ENCODE results near the gene ABCG5.

The ABCG5 gene

GRCh38 chr2:43818761-43819160 is 19.9 kb downstream of the ABCG5 start:
- Histone ChIP-seq H3K36me3 (ENCODE audit: control insufficient read depth, insufficient read depth, low read length) (no peaks in the 10 kb centered on the region), H3K9ac (ENCODE audit: low read length) (no peak overlapping the region), H3K4me3 (ENCODE audit: low read length) (no peak overlapping the region), H3K27me3 (ENCODE audit: control insufficient read depth, insufficient read depth, low read length) (no peaks in the 10 kb centered on the region), H3K27ac (ENCODE audit: low read depth, low read length) (no peak overlapping the region), H3K4me1 (ENCODE audit: control insufficient read depth, insufficient read depth, low read length) (no peaks in the 10 kb centered on the region)

- no peak overlapping the region for H3K4me3 ChIP-seq (ENCODE audit: low read length)
- no peaks in the 10 kb centered on the region for H3K27me3 ChIP-seq (ENCODE audit: control insufficient read depth, insufficient read depth, low read length)
- no peak overlapping the region for H3K27ac ChIP-seq (ENCODE audit: low read depth, low read length)
- H3K36me3 ChIP-seq (ENCODE audit: control insufficient read depth, insufficient read depth, low read length) = no peaks in the 10 kb centered on the region
- H3K9ac ChIP-seq (ENCODE audit: low read length) = no peak overlapping the region
- no peaks in the 10 kb centered on the region for H3K4me1 ChIP-seq (ENCODE audit: control insufficient read depth, insufficient read depth, low read length)
Measured at GRCh38 chr2:43814711-43815110, 23.9 kb downstream of the ABCG5 start.

DNA sequence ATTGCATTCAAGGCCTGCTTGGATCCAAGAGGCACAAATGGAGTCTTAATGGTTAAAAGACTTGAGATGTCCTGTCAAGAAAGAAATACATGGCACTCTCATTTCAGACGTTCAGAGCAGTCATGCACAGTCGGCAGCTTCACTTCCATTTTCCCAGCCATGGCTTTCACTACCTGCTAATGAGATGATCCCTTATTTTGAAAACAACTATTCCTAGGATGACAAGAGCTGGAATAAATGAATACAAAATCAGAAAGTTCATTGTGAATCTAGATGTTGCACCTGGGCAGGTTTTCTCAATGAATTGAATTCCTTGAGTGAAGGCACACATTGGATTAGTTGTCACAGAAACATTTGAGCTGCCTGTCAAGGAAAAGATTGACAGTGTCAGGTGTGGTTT is 25.7 kb downstream of the ABCG5 start:
- H3K27ac ChIP-seq (ENCODE audit: low read depth, low read length) = no peak overlapping the region
- no peak overlapping the region for H3K4me3 ChIP-seq (ENCODE audit: low read length)

GRCh38 chr2:43812006-43812405 is 26.6 kb downstream of the ABCG5 start:
- Histone ChIP-seq H3K27me3 (ENCODE audit: control insufficient read depth, insufficient read depth, low read length) (no peaks in the 10 kb centered on the region), H3K36me3 (ENCODE audit: control insufficient read depth, insufficient read depth, low read length) (no peaks in the 10 kb centered on the region), H3K27ac (ENCODE audit: low read depth, low read length) (no peak overlapping the region), H3K4me1 (ENCODE audit: control insufficient read depth, insufficient read depth, low read length) (no peaks in the 10 kb centered on the region), H3K9ac (ENCODE audit: low read length) (no peak overlapping the region), H3K4me3 (ENCODE audit: low read length) (no peak overlapping the region)

More for the DNA sequence above, 25.7 kb downstream of the ABCG5 start:
- Histone ChIP-seq H3K4me1 (ENCODE audit: control insufficient read depth, insufficient read depth, low read length) (no peaks in the 10 kb centered on the region), H3K36me3 (ENCODE audit: control insufficient read depth, insufficient read depth, low read length) (no peaks in the 10 kb centered on the region), H3K9ac (ENCODE audit: low read length) (no peak overlapping the region), H3K27me3 (ENCODE audit: control insufficient read depth, insufficient read depth, low read length) (no peaks in the 10 kb centered on the region)

- Histone ChIP-seq H3K4me3 (ENCODE audit: low read length) (no peak overlapping the region), H3K36me3 (ENCODE audit: control insufficient read depth, insufficient read depth, low read length) (no peaks in the 10 kb centered on the region), H3K27ac (ENCODE audit: low read depth, low read length) (no peak overlapping the region), H3K9ac (ENCODE audit: low read length) (no peak overlapping the region), H3K27me3 (ENCODE audit: control insufficient read depth, insufficient read depth, low read length) (no peaks in the 10 kb centered on the region), H3K4me1 (ENCODE audit: control insufficient read depth, insufficient read depth, low read length) (no peaks in the 10 kb centered on the region)
Measured at GRCh38 chr2:43810888-43811287, 27.8 kb downstream of the ABCG5 start.

GRCh38 chr2:43810452-43810851 is 28.2 kb downstream of the ABCG5 start:
- Histone ChIP-seq H3K27me3 (ENCODE audit: control insufficient read depth, insufficient read depth, low read length) (no peaks in the 10 kb centered on the region), H3K4me3 (ENCODE audit: low read length) (no peak overlapping the region), H3K27ac (ENCODE audit: low read depth, low read length) (no peak overlapping the region), H3K9ac (ENCODE audit: low read length) (no peak overlapping the region), H3K4me1 (ENCODE audit: control insufficient read depth, insufficient read depth, low read length) (no peaks in the 10 kb centered on the region), H3K36me3 (ENCODE audit: control insufficient read depth, insufficient read depth, low read length) (no peaks in the 10 kb centered on the region)

GRCh38 chr2:43806719-43807031 is 32.0 kb downstream of the ABCG5 start:
- Histone ChIP-seq H3K9ac (ENCODE audit: low read length) (no peak overlapping the region), H3K4me1 (ENCODE audit: control insufficient read depth, insufficient read depth, low read length) (no peaks in the 10 kb centered on the region), H3K4me3 (ENCODE audit: low read length) (no peak overlapping the region), H3K36me3 (ENCODE audit: control insufficient read depth, insufficient read depth, low read length) (no peaks in the 10 kb centered on the region), H3K27ac (ENCODE audit: low read depth, low read length) (no peak overlapping the region), H3K27me3 (ENCODE audit: control insufficient read depth, insufficient read depth, low read length) (no peaks in the 10 kb centered on the region)

DNA sequence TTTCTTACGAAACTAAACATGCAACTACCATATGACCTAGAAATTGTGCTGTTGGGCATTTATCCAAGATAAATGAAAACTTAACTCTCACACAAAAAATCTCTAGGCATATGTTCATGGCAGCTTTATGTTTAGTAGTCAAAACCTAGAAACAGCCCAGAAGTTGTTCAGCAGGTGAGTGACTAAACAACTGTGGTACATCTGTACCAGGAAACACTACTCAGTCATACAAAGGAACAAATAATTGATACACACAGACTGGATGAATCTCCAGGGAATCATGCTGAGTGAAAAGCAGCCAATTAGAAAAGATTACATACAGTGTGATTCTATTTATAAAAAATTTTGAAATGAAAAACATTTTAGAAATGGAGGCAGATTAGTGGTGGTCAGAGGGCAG is 35.5 kb downstream of the ABCG5 start:
- H3K9ac ChIP-seq (ENCODE audit: low read length) = no peak overlapping the region
- H3K4me3 ChIP-seq (ENCODE audit: low read length) = no peak overlapping the region
- H3K27ac ChIP-seq (ENCODE audit: low read depth, low read length) = no peak overlapping the region
- H3K27me3 ChIP-seq (ENCODE audit: control insufficient read depth, insufficient read depth, low read length) = no peaks in the 10 kb centered on the region
- no peaks in the 10 kb centered on the region for H3K4me1 ChIP-seq (ENCODE audit: control insufficient read depth, insufficient read depth, low read length)
- no peaks in the 10 kb centered on the region for H3K36me3 ChIP-seq (ENCODE audit: control insufficient read depth, insufficient read depth, low read length)

DNA sequence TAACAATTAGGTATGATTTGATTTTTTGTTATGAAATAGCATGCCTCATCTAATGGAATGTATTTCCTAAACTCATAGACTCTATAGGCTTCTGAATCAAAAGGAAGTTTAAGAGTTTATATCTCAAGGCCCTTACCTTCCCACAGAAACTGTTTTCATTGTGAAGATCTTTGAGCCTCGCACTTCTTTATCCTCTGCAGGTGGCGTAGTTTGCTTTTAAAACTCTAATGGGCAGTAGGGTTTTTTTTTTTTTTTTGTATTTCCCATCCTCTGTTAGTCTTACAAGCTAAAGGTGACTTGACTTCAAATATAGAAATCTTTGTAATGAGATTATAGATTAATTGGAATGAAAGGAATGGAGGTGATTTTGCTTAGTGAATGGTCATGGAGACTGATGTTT is 36.5 kb downstream of the ABCG5 start:
- Histone ChIP-seq H3K4me1 (ENCODE audit: control insufficient read depth, insufficient read depth, low read length) (no peaks in the 10 kb centered on the region), H3K4me3 (ENCODE audit: low read length) (no peak overlapping the region), H3K27me3 (ENCODE audit: control insufficient read depth, insufficient read depth, low read length) (no peaks in the 10 kb centered on the region), H3K9ac (ENCODE audit: low read length) (no peak overlapping the region), H3K27ac (ENCODE audit: low read depth, low read length) (no peak overlapping the region), H3K36me3 (ENCODE audit: control insufficient read depth, insufficient read depth, low read length) (no peaks in the 10 kb centered on the region)

GRCh38 chr2:43800894-43801293 is 37.7 kb downstream of the ABCG5 start:
- Histone ChIP-seq H3K36me3 (ENCODE audit: control insufficient read depth, insufficient read depth, low read length) (no peaks in the 10 kb centered on the region), H3K4me3 (ENCODE audit: low read length) (no peak overlapping the region), H3K4me1 (ENCODE audit: control insufficient read depth, insufficient read depth, low read length) (no peaks in the 10 kb centered on the region), H3K27me3 (ENCODE audit: control insufficient read depth, insufficient read depth, low read length) (no peaks in the 10 kb centered on the region), H3K9ac (ENCODE audit: low read length) (no peak overlapping the region), H3K27ac (ENCODE audit: low read depth, low read length) (no peak overlapping the region)

- Histone ChIP-seq H3K27me3 (ENCODE audit: control insufficient read depth, insufficient read depth, low read length) (no peaks in the 10 kb centered on the region), H3K36me3 (ENCODE audit: control insufficient read depth, insufficient read depth, low read length) (no peaks in the 10 kb centered on the region)
Measured at GRCh38 chr2:43798300-43798699, 40.3 kb downstream of the ABCG5 start.

GRCh38 chr2:43796206-43796605 is 42.4 kb downstream of the ABCG5 start:
- no peaks in the 10 kb centered on the region for H3K27me3 ChIP-seq (ENCODE audit: control insufficient read depth, insufficient read depth, low read length)
- H3K4me1 ChIP-seq (ENCODE audit: control insufficient read depth, insufficient read depth, low read length) = no peaks in the 10 kb centered on the region
- no peak overlapping the region for H3K27ac ChIP-seq (ENCODE audit: low read depth, low read length)
- no peak overlapping the region for H3K4me3 ChIP-seq (ENCODE audit: low read length)
- H3K36me3 ChIP-seq (ENCODE audit: control insufficient read depth, insufficient read depth, low read length) = peaks cover 2% of the 10 kb centered on the region
- H3K9ac ChIP-seq (ENCODE audit: low read length) = no peak overlapping the region

More at GRCh38 chr2:43798300-43798699, 40.3 kb downstream of the ABCG5 start:
- H3K4me1 ChIP-seq (ENCODE audit: control insufficient read depth, insufficient read depth, low read length) = no peaks in the 10 kb centered on the region
- no peak overlapping the region for H3K27ac ChIP-seq (ENCODE audit: low read depth, low read length)
- no peak overlapping the region for H3K9ac ChIP-seq (ENCODE audit: low read length)
- no peak overlapping the region for H3K4me3 ChIP-seq (ENCODE audit: low read length)

- H3K9ac ChIP-seq (ENCODE audit: low read length) = no peak overlapping the region
- no peak overlapping the region for H3K27ac ChIP-seq (ENCODE audit: low read depth, low read length)
- no peaks in the 10 kb centered on the region for H3K27me3 ChIP-seq (ENCODE audit: control insufficient read depth, insufficient read depth, low read length)
- H3K36me3 ChIP-seq (ENCODE audit: control insufficient read depth, insufficient read depth, low read length) = peaks cover 2% of the 10 kb centered on the region
- no peak overlapping the region for H3K4me3 ChIP-seq (ENCODE audit: low read length)
- no peaks in the 10 kb centered on the region for H3K4me1 ChIP-seq (ENCODE audit: control insufficient read depth, insufficient read depth, low read length)
Measured at GRCh38 chr2:43794956-43795355, 43.7 kb downstream of the ABCG5 start.

- Histone ChIP-seq H3K4me3 (ENCODE audit: low read length) (no peak overlapping the region), H3K9ac (ENCODE audit: low read length) (no peak overlapping the region), H3K4me1 (ENCODE audit: control insufficient read depth, insufficient read depth, low read length) (no peaks in the 10 kb centered on the region), H3K27ac (ENCODE audit: low read depth, low read length) (no peak overlapping the region), H3K27me3 (ENCODE audit: control insufficient read depth, insufficient read depth, low read length) (no peaks in the 10 kb centered on the region), H3K36me3 (ENCODE audit: control insufficient read depth, insufficient read depth, low read length) (peaks cover 8% of the 10 kb centered on the region)
Measured at GRCh38 chr2:43792653-43793052, 46.0 kb downstream of the ABCG5 start.

All from rectal smooth muscle tissue (tissue), 1 donor.